Common myeloid progenitor, CD34-positive (primary cell): ENCODE results near the gene ACTN2.
"Not testable (repeated sequence)": the region's sequence is repeated elsewhere in the genome, so short reads cannot be mapped to it uniquely, and the experiment has no call there.

Experiments used
- CTCF ChIA-PET: fragments of 350-600 bp; sonication (Branson Sonifier 250); formaldehyde crosslinking; loops from one replicate; lab custom pipeline; 2021; ENCODE audit warnings: antibody characterized with exemption; lab: Charles Lee
- POLR2A ChIA-PET: fragments of 350-600 bp; sonication (Branson Sonifier 250); formaldehyde crosslinking; loops from one replicate; lab custom pipeline; 2021; ENCODE audit warnings: antibody characterized with exemption; lab: Charles Lee
- DNase-seq, 3 donors: peaks; one replicate each; pipeline versions ENCODE4 v3.0.0 to v3.0.0-alpha.2; 2013
- H3K27ac ChIP-seq, 2 experiments: 1 replicate in 1 of 2; 2 replicates in 1 of 2; pipeline ENCODE4 v1.7.0; 2013; ENCODE audit warnings: inconsistent platforms in 2 of 2, low read length in 2 of 2, mild to moderate bottlenecking in 2 of 2, low read depth in 1 of 2, moderate library complexity in 1 of 2; ENCODE audit not compliant: severe bottlenecking in 2 of 2, insufficient read depth in 1 of 2, poor library complexity in 1 of 2
- H3K27me3 ChIP-seq, 5 experiments: replicated peaks in 2 of 5; 1 replicate in 3 of 5; 2 replicates in 2 of 5; pipeline versions ENCODE4 v1.6.1 to v1.7.0; 2013; ENCODE audit warnings: low read length in 4 of 5, mild to moderate bottlenecking in 2 of 5, moderate library complexity in 2 of 5, inconsistent platforms in 1 of 5; ENCODE audit not compliant: insufficient read depth in 5 of 5, control insufficient read depth in 4 of 5
- H3K36me3 ChIP-seq, 4 experiments: 1 replicate in 2 of 4; 2 replicates in 2 of 4; pipeline versions ENCODE4 v1.6.1 to v1.7.0; 2013; ENCODE audit warnings: low read length in 3 of 4, control low read depth in 1 of 4, mild to moderate bottlenecking in 1 of 4; ENCODE audit not compliant: control insufficient read depth in 4 of 4, insufficient read depth in 4 of 4
- H3K4me1 ChIP-seq, 4 experiments: 1 replicate in 3 of 4; 2 replicates in 1 of 4; pipeline versions ENCODE4 v1.6.1 to v1.7.1; 2013; ENCODE audit warnings: low read length in 3 of 4, mild to moderate bottlenecking in 3 of 4, control low read depth in 1 of 4, inconsistent platforms in 1 of 4, moderate library complexity in 1 of 4; ENCODE audit not compliant: control insufficient read depth in 4 of 4, insufficient read depth in 4 of 4; ENCODE audit errors: control extremely low read depth in 1 of 4
- H3K4me3 ChIP-seq, 7 experiments: 1 replicate in 4 of 7; 2 replicates in 3 of 7; pipeline versions ENCODE4 v1.5.1 to v1.7.0; 2013; ENCODE audit warnings: mild to moderate bottlenecking in 7 of 7, low read length in 6 of 7, moderate library complexity in 6 of 7, inconsistent platforms in 2 of 7, low read depth in 2 of 7, control low read depth in 1 of 7; ENCODE audit not compliant: insufficient read depth in 4 of 7, control insufficient read depth in 1 of 7; ENCODE audit errors: extremely low read depth in 1 of 7
- H3K9me3 ChIP-seq, 5 experiments: 1 replicate in 4 of 5; 2 replicates in 1 of 5; pipeline versions ENCODE4 v1.6.1 to v1.7.1; 2013; ENCODE audit warnings: low read length in 4 of 5, mild to moderate bottlenecking in 2 of 5, inconsistent platforms in 1 of 5, low read depth in 1 of 5, moderate library complexity in 1 of 5; ENCODE audit not compliant: control insufficient read depth in 4 of 5, insufficient read depth in 2 of 5; ENCODE audit errors: control extremely low read depth in 1 of 5
- WGBS: methylation state at CpG from one replicate; pipeline ENCODE4 v1.1.5; 2013; ENCODE audit not compliant: insufficient coverage; 5-methylcytosine and 5-hydroxymethylcytosine counted together

The ACTN2 gene

DNA sequence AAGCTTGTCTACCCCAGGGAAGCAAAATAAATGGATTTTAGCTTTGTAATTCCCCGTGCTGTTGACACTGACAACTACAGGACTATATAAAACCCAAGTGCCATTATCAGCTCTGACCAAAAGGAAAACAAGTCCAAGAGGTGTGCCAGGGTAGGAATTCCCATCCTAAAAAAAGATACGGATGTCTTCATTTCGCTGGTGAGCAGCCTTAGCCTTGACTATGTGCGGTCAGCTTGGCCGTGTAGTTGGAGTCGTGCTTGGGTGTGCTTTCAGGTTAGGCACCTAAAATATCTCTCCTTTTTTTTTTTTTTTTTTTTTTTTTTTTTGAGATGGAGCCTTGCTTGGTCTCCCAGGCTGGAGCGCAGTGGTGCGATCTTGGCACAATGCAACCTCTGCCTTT is 28.9 kb upstream of the ACTN2 start:
- ChIA-PET POLR2A (interaction anchor here (0.6 kb wide), 1 partner anchor 313 kb away, joined by 5 read pairs; no protein-coding TSS in a partner anchor), CTCF (no interaction called here)
- Histone ChIP-seq H3K9me3 (no peaks in the 10 kb centered on the region), H3K36me3 (no peaks in the 10 kb centered on the region), H3K27ac (no peak overlapping the region), H3K4me1 (no peaks in the 10 kb centered on the region), H3K27me3 (peaks cover 0 to 4% (median 0%) of the 10 kb centered on the region in 5 experiments), H3K4me3 (no peak overlapping the region)
- 93% methylated on average over 5 of the region's 8 CpGs for WGBS
- DNase-seq = no peak

DNA sequence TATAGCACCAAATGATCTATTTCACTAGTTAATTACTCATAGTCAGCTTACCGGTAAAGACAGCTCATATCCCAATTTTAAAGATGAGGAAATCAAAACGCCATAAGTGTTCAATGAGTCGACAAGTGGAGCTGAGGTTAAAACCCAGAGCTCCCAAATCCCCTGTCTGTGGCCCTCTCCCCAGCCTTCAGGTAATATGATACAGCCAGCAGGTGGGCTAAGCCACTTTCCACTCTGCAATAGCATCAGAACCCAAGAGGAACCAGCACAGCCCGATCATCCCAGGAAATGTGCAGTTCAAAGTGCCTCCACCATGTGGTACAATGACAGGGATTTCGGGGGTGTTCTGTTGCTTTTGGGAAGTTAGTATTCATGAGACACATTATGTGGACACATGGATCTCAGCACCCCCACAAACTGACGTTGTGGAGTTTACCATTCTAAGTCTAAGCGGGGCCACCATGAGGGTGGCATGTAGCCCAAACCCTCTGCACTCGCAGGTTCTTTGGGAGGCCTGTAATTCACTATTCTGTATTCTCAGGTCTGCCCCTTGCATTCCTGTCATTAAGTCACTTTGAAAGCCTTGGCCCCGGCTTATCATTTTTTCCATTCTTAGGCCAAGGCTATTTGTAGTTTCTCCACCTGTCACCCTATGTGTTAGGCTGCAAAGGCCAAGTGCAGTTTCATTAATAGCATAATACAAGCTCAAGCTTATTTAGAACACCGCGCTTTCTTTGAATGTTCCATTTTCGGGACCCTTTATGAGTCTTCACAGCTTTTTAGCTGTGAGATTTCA is 26.3 kb upstream of the ACTN2 start:
- Histone ChIP-seq H3K4me3 (no peak overlapping the region), H3K36me3 (no peaks in the 10 kb centered on the region), H3K4me1 (no peaks in the 10 kb centered on the region), H3K27me3 (peaks cover 0 to 1% (median 0%) of the 10 kb centered on the region in 5 experiments), H3K9me3 (no peaks in the 10 kb centered on the region), H3K27ac (no peak overlapping the region)
- 92% methylated on average over 8 of the region's 12 CpGs for WGBS
- POLR2A ChIA-PET = no interaction called here
- CTCF ChIA-PET = no interaction called here
- no peak for DNase-seq

DNA sequence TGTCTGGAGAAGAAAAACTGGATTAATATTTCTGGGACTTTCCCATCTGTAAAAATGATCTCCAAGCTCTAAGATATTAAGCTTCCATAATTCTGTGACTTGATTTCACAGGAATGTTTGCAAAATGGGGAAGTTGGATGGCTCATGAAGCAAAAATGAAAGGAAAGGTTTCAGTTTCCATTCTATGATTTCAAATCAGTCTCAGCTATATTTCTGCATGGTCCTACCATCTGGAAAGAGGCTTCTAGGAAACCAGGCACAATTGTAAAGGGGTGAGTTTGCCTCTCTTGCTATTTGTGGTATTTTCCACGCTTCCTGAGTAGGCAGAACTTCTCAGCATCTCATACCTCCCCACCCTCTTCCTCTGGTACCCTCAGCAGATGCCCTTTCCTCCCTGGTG is 22.4 kb upstream of the ACTN2 start:
- no peaks in the 10 kb centered on the region for H3K36me3 ChIP-seq
- WGBS = 57% methylated on average over 1 of the region's 1 CpG
- H3K27ac ChIP-seq = no peak overlapping the region
- H3K9me3 ChIP-seq = no peaks in the 10 kb centered on the region
- ChIA-PET POLR2A (no interaction called here), CTCF (no interaction called here)
- no peaks in the 10 kb centered on the region for H3K4me1 ChIP-seq
- no peaks in the 10 kb centered on the region for H3K27me3 ChIP-seq
- DNase-seq = peak in 1 of 3 donors; percentile 3
- H3K4me3 ChIP-seq = no peak overlapping the region

DNA sequence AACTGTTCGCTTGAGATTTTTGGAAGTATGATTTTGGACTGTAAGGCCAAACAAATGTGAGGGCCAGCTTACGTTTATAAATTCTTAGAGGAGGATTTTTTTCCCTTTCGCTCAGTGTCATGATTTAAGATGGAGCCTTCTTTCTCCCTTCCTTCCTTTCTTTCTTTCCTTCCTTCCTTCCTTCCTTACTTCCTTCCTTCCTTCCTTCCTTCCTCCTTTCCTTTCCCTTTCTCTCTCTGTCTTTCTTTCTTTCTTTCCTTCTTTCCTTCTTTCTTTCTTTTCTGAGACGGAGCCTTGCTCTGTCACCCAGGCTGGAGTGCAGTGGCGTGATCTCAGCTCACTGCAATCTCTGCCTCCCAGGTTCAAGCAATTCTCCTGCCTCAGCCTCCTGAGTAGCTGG is 17.4 kb upstream of the ACTN2 start:
- H3K4me3 ChIP-seq, H3K27ac ChIP-seq, DNase-seq, H3K36me3 ChIP-seq, H3K9me3 ChIP-seq, H3K27me3 ChIP-seq, H3K4me1 ChIP-seq, CTCF ChIA-PET: not testable (repeated sequence)
- 100% methylated on average over 1 of the region's 5 CpGs for WGBS
- POLR2A ChIA-PET = interaction anchor here (0.5 kb wide), 1 partner anchor 12 kb away, joined by 5 read pairs; no protein-coding TSS in a partner anchor

DNA sequence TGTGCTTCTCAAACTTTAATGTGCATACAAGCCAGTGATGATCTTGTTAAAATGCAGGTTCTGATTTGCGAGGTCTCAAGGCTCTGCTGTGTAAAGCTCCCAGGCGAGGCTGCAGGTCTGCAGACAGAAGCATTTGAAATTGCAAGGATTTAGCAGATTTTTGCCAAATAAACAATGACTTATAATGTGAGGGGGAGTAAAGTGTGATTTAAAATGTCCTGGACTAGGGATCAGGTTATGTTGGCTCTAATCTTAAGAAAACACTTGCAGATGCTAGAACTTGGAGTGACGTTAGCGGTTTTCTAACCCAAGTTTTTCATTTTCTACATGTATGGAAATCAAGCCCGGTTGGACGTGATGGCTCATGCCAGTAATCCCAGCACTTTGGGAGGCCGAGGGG is 16.2 kb upstream of the ACTN2 start:
- POLR2A ChIA-PET = no interaction called here
- H3K4me1 ChIP-seq = no peaks in the 10 kb centered on the region
- WGBS = 100% methylated on average over 5 of the region's 7 CpGs
- H3K36me3 ChIP-seq = no peaks in the 10 kb centered on the region
- H3K9me3 ChIP-seq = no peaks in the 10 kb centered on the region
- no peak overlapping the region for H3K4me3 ChIP-seq
- DNase-seq = no peak
- CTCF ChIA-PET = no interaction called here
- peaks cover 0 to 10% (median 0%) of the 10 kb centered on the region in 5 experiments for H3K27me3 ChIP-seq
- H3K27ac ChIP-seq = no peak overlapping the region

DNA sequence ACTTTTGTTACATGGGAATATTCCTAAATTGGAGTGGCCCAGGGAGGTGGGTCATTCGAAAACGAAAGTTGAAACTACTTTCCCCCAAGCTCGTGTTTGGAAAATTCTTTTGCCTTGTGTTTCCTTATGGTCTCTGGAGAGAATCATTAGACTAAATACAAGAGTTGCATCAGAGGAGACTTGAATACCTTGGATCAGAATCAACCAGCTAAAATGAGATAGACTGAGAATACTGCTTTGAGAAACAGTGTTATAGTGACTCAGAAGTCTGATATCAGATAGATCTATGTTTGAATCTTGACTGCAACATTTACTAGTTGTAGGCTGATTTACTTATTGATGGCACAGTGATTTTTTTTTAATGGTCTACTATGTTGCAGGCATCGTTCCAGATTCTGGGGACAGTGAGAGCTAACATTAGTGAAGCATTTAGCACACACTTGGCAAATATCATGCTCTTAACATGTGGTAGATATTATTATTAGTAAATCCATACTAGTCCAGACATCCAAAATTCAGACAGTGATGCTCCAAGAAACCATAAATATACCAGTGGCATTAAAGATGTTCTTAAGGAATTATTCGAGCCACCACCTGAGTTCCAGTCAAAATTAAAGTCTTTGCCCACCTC is 12.9 kb upstream of the ACTN2 start:
- Histone ChIP-seq H3K9me3 (no peaks in the 10 kb centered on the region), H3K4me1 (peaks cover 0 to 4% (median 0%) of the 10 kb centered on the region in 4 experiments), H3K27me3 (peaks cover 0 to 10% (median 0%) of the 10 kb centered on the region in 5 experiments), H3K27ac (no peak overlapping the region), H3K4me3 (no peak overlapping the region), H3K36me3 (no peaks in the 10 kb centered on the region)
- ChIA-PET CTCF (no interaction called here), POLR2A (no interaction called here)
- no peak for DNase-seq
- WGBS = 96% methylated on average over 4 of the region's 5 CpGs

DNA sequence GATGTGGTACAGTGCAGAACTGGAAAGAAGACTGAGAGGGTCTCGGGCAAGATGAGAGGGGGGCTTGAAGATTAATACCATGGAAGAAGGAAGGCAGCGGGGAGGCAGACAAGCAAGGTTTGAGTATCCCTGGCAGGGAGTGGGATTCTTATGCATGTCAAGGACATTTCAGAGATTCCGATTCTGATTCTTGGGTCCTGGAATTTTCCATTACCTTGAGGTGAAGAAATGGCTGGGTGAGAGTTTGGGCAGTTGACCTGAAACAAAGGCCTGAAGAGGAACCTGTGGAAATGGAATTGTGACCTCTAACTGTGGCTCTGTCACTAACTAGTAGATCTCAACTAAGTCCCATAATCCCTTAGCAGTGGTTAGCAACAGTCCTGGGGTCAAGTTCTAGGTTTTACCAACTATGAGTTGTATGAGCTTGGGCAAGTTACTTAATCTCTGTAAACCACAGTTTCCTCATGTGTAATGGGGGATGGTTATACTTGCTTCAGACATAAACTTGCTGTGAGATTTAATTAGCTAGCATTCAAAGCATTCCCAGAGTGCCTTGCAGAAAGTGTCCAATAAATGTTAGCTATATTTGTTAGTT is 8.6 kb upstream of the ACTN2 start:
- Histone ChIP-seq H3K36me3 (no peaks in the 10 kb centered on the region), H3K4me1 (peaks cover 0 to 4% (median 0%) of the 10 kb centered on the region in 4 experiments), H3K27ac (no peak overlapping the region), H3K4me3 (no peak overlapping the region), H3K27me3 (peaks cover 0 to 4% (median 3%) of the 10 kb centered on the region in 5 experiments), H3K9me3 (no peaks in the 10 kb centered on the region)
- ChIA-PET POLR2A (no interaction called here), CTCF (no interaction called here)
- 89% methylated on average over 3 of the region's 3 CpGs for WGBS
- DNase-seq = peak in 2 of 3 donors; percentile 4 to 12
